Activated CD8-positive, alpha-beta memory T cell treated with anti-CD3 and anti-CD28 coated beads, Interleukin-2, amount 50 U/mL, for 1 hour (primary cell): ENCODE results near the gene C1orf115.
"Not testable (repeated sequence)": the region's sequence is repeated elsewhere in the genome, so short reads cannot be mapped to it uniquely, and the experiment has no call there.

Experiments used
- DNase-seq: peaks from one replicate; pipeline ENCODE4 v3.0.0-alpha.2; 2020; ENCODE audit errors: extremely low read depth

C1orf115 gene

GRCh38 chr1:220694866-220695382 lies 4.8 kb downstream of the C1orf115 start:
- no peak for DNase-seq

DNA sequence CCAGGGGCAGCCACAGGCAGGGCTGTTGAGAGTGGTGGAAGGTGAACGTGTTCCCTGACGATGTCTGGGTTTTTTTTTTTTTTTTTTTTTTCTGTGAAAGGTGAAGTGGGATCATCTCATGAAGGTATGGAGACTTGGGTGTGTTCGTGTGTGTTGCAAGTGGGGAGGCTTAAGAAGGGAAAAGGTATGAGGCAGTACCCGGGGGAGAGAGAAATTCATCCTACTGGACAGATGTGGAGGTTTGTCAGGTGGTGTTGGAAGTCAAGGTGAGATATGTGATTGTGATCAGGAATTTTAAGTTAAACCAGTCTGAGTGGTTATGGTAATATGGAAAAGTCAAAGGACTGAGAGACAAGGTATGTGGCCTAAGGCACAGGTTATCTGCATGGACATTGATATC lies 5.3 kb downstream of the C1orf115 start:
- no peak for DNase-seq

- no peak for DNase-seq
Measured at GRCh38 chr1:220696226-220696862, 6.2 kb downstream of the C1orf115 start.

- no peak for DNase-seq
Measured at GRCh38 chr1:220696863-220697231, 6.7 kb downstream of the C1orf115 start.

- DNase-seq, result no peak
Measured at GRCh38 chr1:220697326-220697725, 7.2 kb downstream of the C1orf115 start.

GRCh38 chr1:220698607-220699016 lies 8.4 kb downstream of the C1orf115 start:
- no peak for DNase-seq

DNA sequence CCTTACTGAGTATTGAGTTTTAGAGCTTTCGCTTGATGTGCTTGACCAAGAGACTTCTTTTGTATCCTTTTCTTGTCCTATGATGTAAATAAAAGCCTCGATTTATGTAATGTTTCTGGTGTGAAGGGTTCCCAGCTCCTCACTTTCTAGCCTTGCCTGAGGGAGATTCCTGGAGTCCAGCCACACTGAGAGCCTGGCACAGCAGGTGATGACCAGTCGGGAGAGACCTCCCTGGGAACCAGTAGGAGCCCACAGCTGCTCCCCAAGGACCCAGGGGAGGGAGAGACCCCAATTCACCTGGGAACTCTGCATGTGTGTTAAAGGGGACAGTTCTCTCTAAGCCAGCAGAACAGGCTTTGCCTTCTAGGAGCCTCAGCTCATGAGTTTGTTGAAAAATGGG lies 8.9 kb downstream of the C1orf115 start:
- no peak for DNase-seq

DNA sequence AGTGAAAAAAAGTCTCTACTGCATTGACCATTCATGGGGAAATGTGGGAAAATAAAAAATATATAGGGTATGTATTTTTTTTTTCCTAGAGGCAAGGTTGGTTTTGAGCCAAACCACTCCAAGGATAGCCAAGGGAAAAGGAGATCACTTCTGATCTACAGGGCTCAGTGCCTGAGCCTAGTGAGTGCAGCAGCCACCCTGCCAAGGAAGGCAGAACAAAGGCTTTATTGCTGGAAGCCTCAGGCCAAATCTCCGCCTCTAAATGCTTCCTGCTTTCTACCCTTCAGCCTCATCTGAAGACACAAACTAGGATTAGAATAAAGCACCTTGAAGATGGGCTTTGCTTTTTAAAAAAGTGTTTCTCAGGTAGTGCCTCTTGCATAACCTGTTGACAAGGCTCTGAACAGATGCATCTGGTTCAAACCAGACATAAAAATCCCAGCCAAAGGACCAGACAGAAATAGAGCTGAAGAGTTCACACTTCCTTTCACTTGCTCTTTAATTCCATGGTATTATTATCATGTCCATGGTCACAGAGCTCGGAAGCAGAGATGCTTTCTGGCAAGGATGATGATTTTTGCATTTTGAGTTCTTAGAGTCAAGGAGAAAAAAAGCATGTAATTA lies 10.5 kb downstream of the C1orf115 start:
- DNase-seq, result no peak

GRCh38 chr1:220701974-220702373 lies 11.8 kb downstream of the C1orf115 start:
- no peak for DNase-seq

DNA sequence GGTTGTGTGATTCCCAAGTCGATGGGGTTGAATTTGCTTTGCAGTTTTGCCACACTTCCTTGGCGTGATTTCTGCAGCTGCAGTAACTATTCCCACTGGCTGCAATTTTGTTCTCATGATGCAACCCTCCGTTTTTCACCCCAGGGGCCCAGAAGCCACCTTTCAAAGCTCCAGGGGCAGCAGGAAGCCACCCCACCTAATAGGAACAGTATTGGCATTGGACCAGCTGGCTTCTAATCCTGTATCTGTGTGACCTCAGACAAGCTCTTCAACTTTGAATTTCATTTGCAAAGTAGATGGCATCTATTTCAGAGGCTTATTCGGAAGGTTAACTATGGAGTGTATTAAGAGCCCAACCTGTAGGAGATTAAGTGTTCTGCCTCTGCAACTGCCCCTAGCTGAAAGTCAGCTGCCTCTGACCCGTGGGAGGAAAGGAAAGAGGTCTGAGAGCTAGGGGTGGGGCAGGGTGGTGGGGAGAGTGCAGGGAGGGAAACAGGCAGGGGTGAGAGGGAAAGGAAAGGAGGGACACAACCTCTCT lies 12.6 kb downstream of the C1orf115 start:
- DNase-seq, result no peak

DNA sequence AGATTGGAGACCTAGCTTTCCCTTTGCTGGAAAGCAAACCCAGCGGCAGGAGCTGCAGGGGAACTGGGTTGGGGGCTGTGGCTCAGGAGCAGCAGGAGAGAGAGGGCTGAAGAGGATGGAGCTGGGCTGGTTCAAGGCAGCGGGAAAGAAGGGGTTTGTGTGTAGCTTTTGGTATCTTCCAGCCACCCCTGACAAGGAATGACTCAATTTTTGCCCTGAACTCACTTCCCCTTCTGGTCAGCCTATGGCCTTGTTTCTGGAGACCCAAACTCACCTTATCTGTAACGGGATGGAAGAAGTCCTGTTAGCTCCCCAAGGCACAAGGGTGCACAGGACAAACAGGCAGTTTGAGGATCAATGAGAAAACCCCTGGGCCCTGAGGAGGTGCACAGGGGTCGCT lies 13.1 kb downstream of the C1orf115 start:
- DNase-seq, result no peak

- DNase-seq, result no peak
Measured at GRCh38 chr1:220705782-220706181, 15.6 kb downstream of the C1orf115 start.

- DNase-seq, result no peak
Measured at GRCh38 chr1:220706480-220706879, 16.3 kb downstream of the C1orf115 start.

DNA sequence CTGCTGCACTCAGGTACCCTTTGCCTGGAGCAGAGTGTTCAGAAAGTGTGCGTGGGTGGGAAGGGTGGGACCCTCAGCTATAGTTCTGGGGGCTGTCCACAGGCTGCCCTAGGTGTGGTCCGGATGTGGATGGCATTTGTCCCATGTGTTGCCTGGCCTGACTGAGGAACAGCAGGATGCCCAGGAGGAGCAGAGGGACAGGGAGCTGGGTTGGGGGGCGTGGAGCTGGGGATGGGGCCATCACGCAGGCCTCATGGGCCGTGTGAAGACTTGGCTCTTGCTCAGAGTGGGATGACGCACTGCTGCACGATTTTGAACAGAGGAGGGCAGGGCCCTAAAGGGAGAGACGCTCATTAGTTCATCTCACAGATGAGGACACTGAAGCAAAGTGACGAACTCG lies 17.0 kb downstream of the C1orf115 start:
- DNase-seq, result no peak

- no peak for DNase-seq
Measured at GRCh38 chr1:220708244-220708643, 18.1 kb downstream of the C1orf115 start.

DNA sequence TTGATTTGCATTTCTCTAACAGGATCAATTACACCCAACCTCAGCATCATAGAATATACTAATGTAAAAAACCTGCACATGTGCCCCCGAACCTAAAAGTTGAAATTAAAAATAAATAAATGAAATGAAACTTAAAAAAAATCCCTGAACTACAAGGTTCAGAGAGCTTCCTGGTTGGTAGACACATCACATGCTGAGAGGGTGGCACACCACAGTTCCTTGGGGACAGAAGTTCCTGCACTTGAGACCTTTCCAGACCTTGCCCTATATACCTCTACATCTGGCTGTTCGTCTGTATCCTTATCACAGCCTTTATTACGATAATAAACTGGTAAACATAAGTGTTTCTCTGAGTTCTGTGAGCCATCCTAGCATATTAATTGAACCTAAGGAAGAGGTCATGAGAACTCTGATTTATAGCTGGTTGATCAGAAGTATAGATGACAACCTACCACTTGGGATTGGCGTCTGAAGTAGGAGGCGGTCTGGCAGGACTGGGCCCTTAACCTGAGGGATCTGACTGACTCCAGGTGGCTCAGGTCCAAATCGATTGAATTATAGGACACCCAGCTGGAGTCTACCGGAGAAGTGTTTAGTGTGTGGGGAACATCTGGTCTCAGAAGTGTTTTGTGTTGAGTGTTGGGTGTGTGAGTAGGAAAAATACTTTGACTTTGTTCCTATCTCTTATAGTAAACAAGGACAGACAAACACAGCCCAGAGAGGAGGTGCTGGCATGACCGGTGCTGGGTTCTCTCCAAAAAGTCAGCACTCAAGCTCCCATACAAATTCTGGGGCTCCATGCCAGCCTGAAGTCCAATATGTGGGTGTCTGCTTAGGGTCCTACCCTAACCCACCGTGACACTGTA lies 19.0 kb downstream of the C1orf115 start:
- DNase-seq, result no peak

DNA sequence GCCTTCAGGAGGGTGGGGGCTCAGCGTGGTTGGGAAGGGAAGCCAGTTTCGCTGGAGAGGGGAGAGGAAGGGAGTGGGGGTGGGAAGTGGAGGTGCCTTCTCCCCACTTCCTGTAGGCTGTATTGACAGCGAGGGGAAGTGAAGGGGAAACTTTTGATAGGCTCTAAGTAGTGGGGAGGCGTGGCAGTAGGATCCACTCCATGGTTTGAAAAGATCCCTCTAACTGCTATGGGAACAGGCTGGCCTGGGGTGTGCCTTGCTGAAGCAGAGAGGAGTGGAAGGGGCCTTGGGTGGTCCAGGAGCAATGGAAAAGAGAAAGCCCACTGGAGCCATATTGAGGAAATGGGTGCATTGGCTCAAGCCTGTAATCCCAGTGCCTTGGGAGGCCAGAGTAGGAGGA lies 20.2 kb downstream of the C1orf115 start:
- no peak for DNase-seq

GRCh38 chr1:220711056-220711809 lies 21.1 kb downstream of the C1orf115 start:
- no peak for DNase-seq

DNA sequence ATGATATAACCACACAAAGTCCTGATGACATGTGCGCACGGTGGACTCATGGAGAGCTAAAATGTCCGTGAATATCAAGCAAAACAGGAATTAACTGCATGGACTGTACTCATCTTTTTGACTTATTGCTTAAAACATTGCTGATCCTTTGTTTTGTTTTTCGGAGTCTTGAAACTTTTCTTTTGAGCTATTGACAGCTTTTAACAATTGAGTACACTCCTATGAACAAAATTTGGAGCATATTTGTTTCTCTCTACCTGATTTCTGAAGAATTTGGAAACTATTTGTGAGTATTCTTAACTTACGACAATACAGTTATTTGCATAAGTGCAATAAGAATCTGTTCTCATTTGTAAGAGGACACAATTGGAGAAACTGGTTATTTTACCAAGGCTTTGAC lies 25.8 kb downstream of the C1orf115 start:
- DNase-seq, result not testable (repeated sequence)

- DNase-seq, result no peak
Measured at GRCh38 chr1:220717800-220718640, 27.9 kb downstream of the C1orf115 start.

DNA sequence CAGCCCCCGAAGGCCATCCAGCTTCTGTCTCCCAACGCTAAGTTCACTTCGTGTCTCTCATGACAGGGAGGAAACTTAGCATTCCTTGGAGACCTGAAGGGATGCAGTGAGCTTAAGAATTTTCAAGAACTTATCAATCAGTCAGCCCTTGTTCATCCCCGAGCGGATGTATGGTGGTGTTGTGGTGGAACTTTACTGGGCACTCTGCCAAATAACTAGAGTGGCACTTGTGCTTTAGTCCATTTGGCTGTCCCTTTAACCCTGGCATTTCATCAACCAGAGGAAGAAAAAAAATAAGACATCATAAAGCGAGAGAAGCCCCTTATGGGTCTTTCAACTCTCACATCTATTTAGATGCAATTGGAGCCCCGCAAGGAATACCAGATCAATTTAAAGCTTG lies 31.1 kb downstream of the C1orf115 start:
- DNase-seq, result not testable (repeated sequence)
